Calu3 (cell line): ENCODE data around the gene NUMA1. TPM values are rescaled to one million over a fixed set of nuclear protein-coding genes. Genes with fewer than 3 reads are reported as not detected.

ENCODE experiments used
- BruUV-seq: library from RNA; stranded (reverse); fragments of 400-500 nt; replicated peaks from 2 replicates; lab custom pipeline; 2021; lab: Mats Ljungman, UMichigan
- CTCF ChIA-PET: fragments of 300-600 bp; sonication (Branson Sonifier 250); formaldehyde crosslinking; loops from one replicate; lab custom pipeline; 2022; ENCODE audit warnings: antibody characterized with exemption; lab: Charles Lee
- DNase-seq: peaks from one replicate; pipeline ENCODE4 v3.0.0; 2022
- H3K27ac Mint-ChIP-seq: one replicate; pipeline ENCODE4 v1.8.0; 2022; ENCODE audit warnings: mixed read lengths; ENCODE audit not compliant: unreplicated experiment
- H3K27me3 Mint-ChIP-seq: one replicate; pipeline ENCODE4 v1.8.0; 2022; ENCODE audit warnings: mixed read lengths; ENCODE audit not compliant: unreplicated experiment
- H3K36me3 Mint-ChIP-seq: one replicate; pipeline ENCODE4 v1.8.0; 2022; ENCODE audit warnings: mild to moderate bottlenecking, moderate library complexity, mixed read lengths; ENCODE audit not compliant: insufficient read depth, unreplicated experiment
- H3K4me1 Mint-ChIP-seq: one replicate; pipeline ENCODE4 v1.8.0; 2022; ENCODE audit warnings: mild to moderate bottlenecking, low read depth, mixed read lengths; ENCODE audit not compliant: unreplicated experiment
- H3K4me3 Mint-ChIP-seq: one replicate; pipeline ENCODE4 v1.8.0; 2022; ENCODE audit warnings: mild to moderate bottlenecking, low read depth, moderate library complexity, mixed read lengths; ENCODE audit not compliant: unreplicated experiment
- H3K9me3 Mint-ChIP-seq: one replicate; pipeline ENCODE4 v1.8.0; 2022; ENCODE audit warnings: low read depth, mixed read lengths; ENCODE audit not compliant: unreplicated experiment
- intact Hi-C: fragments of 100-400 bp; cut with micrococcal nuclease; formaldehyde crosslinking; loops from one replicate; pipeline ENCODE4 v1.10.0; 2022; ENCODE audit not compliant: unreplicated experiment
- total RNA-seq: library from RNA; stranded (reverse); gene quantifications from 2 replicates; pipeline ENCODE4 v1.2.3, GENCODE V29; 2022
- TF ChIP-seq, protein P1 (sequence below): fragments of 200-600 bp; IDR thresholded peaks from one replicate; pipeline ENCODE4 v1.8.0; 2022; ENCODE audit warnings: antibody characterized with exemption; ENCODE audit not compliant: unreplicated experiment

Gene NUMA1
- total RNA-seq, 1 experiment from 2014 or later: 146 TPM

DNA sequence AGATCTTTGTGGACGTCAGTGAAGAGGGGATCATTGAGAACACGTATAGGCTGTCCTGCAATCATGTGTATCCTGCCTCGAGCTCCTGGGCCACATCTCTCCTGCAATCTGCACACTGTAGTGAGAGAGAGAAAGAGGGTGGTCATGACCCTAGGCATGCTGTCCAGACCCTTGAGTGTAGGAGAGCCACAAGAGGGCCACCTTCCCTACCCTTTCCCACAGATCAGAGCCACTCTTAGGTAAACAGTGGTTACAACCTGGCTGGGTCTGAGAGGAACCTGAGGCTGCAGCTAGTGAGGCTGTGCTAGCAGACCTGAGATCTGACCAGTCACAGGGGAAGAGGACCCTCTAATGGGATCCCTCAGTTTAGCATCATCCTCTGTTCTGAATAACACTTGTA lies 85.6 kb downstream of the NUMA1 start:
- no peaks in the 10 kb centered on the region for H3K27me3 Mint-ChIP-seq
- CTCF ChIA-PET: no interaction called here

DNA sequence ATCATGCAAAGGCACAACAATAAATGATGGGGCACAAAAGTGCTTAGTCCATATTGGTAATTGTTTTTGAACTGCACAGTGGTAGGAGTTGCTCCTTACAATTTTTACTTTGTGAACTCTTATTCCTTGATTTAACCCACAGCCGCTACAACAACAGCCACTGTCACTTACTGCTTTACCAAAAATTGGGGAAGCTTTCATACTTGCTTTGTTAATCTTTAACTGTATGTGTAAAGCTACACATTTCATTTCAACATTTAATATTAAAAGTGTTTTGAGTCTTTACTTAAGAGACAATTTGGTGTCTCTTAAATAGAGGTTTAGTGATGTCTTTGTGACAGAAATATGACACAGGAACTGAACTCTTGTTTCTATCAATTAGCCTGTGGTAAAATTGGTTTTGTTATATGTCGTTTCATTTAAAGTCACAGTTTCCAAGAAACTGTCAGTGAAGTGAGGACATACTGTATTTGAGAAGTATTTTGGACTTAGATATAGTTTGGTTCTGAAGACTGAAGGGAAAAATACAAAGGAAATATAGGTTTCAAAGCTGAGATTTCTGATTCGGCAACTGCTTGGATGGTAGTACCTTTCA lies 88.1 kb downstream of the NUMA1 start:
- Mint-ChIP-seq H3K27ac (no peak overlapping the region), H3K4me1 (no peaks in the 10 kb centered on the region), H3K4me3 (no peak overlapping the region), H3K36me3 (no peaks in the 10 kb centered on the region), H3K9me3 (no peaks in the 10 kb centered on the region), H3K27me3 (no peaks in the 10 kb centered on the region)
- TF ChIP-seq, protein P1, sequence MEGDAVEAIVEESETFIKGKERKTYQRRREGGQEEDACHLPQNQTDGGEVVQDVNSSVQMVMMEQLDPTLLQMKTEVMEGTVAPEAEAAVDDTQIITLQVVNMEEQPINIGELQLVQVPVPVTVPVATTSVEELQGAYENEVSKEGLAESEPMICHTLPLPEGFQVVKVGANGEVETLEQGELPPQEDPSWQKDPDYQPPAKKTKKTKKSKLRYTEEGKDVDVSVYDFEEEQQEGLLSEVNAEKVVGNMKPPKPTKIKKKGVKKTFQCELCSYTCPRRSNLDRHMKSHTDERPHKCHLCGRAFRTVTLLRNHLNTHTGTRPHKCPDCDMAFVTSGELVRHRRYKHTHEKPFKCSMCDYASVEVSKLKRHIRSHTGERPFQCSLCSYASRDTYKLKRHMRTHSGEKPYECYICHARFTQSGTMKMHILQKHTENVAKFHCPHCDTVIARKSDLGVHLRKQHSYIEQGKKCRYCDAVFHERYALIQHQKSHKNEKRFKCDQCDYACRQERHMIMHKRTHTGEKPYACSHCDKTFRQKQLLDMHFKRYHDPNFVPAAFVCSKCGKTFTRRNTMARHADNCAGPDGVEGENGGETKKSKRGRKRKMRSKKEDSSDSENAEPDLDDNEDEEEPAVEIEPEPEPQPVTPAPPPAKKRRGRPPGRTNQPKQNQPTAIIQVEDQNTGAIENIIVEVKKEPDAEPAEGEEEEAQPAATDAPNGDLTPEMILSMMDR: no peak
- no TSS peak for BruUV-seq
- intact Hi-C loops: no loop called here
- DNase-seq: no peak
- CTCF ChIA-PET: no interaction called here

More for the DNA sequence above, 85.6 kb downstream of the NUMA1 start:
- Mint-ChIP-seq H3K27ac (no peak overlapping the region), H3K4me3 (no peak overlapping the region), H3K36me3 (peaks cover 5% of the 10 kb centered on the region), H3K4me1 (no peaks in the 10 kb centered on the region), H3K9me3 (no peaks in the 10 kb centered on the region)
- TF ChIP-seq, protein P1: no peak
- DNase-seq: no peak
- intact Hi-C loops: no loop called here
- no TSS peak for BruUV-seq

DNA sequence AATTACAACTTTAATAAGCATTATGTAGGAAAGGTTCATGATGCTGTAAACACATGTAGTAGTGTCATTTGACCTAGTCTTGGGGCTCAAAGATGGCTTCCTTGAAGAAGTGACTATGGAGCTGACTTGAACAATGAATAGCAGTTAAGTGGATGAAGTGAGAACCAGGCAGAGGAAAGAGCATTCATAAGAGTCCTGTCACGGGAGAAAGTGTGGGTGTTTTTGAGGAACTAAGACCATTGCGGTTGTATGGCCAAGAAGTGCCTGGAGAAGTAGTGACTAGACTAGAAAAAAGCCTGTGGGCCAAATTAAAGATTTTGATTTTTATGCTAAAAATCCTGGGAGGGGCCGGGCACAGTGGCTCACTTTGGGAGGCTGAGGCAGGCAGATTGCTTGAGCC lies 88.8 kb downstream of the NUMA1 start:
- no peaks in the 10 kb centered on the region for H3K9me3 Mint-ChIP-seq
- H3K4me3 Mint-ChIP-seq: no peak overlapping the region
- TF ChIP-seq, protein P1: no peak
- H3K27me3 Mint-ChIP-seq: no peaks in the 10 kb centered on the region
- H3K36me3 Mint-ChIP-seq: no peaks in the 10 kb centered on the region
- BruUV-seq: no TSS peak
- CTCF ChIA-PET: no interaction called here
- no peak overlapping the region for H3K27ac Mint-ChIP-seq
- no peaks in the 10 kb centered on the region for H3K4me1 Mint-ChIP-seq
- intact Hi-C loops: no loop called here
- no peak for DNase-seq

DNA sequence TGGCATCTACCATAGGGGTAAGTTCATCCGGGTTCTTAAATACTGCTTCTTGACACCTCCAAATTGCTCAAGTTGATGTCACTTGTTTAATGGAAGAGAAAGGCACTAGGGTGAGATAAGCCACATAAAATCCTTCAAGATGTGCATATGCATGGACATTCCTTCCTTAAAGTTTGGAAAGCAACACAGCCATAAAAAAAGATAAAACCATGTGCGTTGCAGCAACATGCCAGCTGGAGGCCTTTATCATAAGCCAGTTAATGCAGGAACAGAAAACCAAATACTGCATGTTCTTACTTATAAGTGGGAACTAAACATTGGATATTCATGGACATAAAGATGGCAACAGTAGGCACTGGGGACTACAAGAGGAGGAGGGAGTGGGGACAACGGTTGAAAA lies 89.6 kb downstream of the NUMA1 start:
- intact Hi-C loops: no loop called here
- H3K27ac Mint-ChIP-seq: no peak overlapping the region

More for the DNA sequence above, 89.6 kb downstream of the NUMA1 start:
- H3K4me3 Mint-ChIP-seq: no peak overlapping the region
- no TSS peak for BruUV-seq
- H3K27me3 Mint-ChIP-seq: no peaks in the 10 kb centered on the region
- H3K36me3 Mint-ChIP-seq: no peaks in the 10 kb centered on the region
- no peak for DNase-seq
- TF ChIP-seq, protein P1: no peak
- H3K4me1 Mint-ChIP-seq: no peaks in the 10 kb centered on the region
- H3K9me3 Mint-ChIP-seq: no peaks in the 10 kb centered on the region
- CTCF ChIA-PET: no interaction called here
